ENCODE results near the gene BNC2.

DNA sequence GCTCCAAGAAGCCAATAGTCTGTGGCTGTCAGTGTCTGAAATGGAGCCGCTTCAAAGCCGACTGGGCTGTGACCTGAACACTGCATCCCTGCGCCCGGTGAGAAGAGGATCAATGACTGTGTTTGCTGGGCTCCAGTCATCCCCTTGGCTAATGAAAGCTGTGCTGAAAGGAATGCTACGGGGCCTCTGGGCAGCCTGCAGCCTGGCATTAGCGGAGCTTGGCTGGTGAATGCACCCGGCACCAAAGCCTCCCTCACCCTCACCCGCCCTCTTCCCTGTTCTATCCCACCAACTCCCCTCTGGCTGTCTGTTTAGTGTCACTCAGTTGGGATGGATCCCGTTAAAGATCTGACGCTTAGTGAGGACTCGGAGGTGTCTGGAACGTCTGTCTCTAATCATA is 355.3 kb downstream of the BNC2 start:
- TF ChIP-seq, protein P1, sequence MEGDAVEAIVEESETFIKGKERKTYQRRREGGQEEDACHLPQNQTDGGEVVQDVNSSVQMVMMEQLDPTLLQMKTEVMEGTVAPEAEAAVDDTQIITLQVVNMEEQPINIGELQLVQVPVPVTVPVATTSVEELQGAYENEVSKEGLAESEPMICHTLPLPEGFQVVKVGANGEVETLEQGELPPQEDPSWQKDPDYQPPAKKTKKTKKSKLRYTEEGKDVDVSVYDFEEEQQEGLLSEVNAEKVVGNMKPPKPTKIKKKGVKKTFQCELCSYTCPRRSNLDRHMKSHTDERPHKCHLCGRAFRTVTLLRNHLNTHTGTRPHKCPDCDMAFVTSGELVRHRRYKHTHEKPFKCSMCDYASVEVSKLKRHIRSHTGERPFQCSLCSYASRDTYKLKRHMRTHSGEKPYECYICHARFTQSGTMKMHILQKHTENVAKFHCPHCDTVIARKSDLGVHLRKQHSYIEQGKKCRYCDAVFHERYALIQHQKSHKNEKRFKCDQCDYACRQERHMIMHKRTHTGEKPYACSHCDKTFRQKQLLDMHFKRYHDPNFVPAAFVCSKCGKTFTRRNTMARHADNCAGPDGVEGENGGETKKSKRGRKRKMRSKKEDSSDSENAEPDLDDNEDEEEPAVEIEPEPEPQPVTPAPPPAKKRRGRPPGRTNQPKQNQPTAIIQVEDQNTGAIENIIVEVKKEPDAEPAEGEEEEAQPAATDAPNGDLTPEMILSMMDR (IDR thresholded peaks at IDR 0.05; ENCODE audit: insufficient read depth, low read depth, low read length), result no peak
- no peak for TF ChIP-seq EZH2 (IDR thresholded peaks at IDR 0.05; ENCODE audit: insufficient read depth, low read length)

Data from astrocyte (in vitro differentiated cells and primary cell).